Measurements from ENCODE around the gene BAHCC1. TPM values are rescaled to one million over a fixed set of nuclear protein-coding genes. Genes with fewer than 3 reads are reported as not detected.

Gene BAHCC1
- total RNA-seq, 1 experiment from 2014 or later, result 29.8 TPM

GRCh38 chr17:81346908-81347349, 48.3 kb upstream of the BAHCC1 start:
- peaks cover 78% of the 10 kb centered on the region for H3K27me3 Mint-ChIP-seq (ENCODE audit: low read depth)
- H3K27ac Mint-ChIP-seq, result no peak overlapping the region
- H3K36me3 Mint-ChIP-seq, result no peaks in the 10 kb centered on the region
- peaks cover 21% of the 10 kb centered on the region for H3K4me1 Mint-ChIP-seq
- TF ChIP-seq CTCF (IDR thresholded peaks at IDR 0.05) (no peak), NFE2L1 (CRISPR knock-in tag; IDR thresholded peaks at IDR 0.05) (no peak), PREB (CRISPR knock-in tag; IDR thresholded peaks at IDR 0.05; ENCODE audit: borderline replicate concordance) (no peak), ERG (CRISPR knock-in tag; IDR thresholded peaks at IDR 0.05) (no peak), ZNF423 (CRISPR knock-in tag; IDR thresholded peaks at IDR 0.05) (no peak), ESRRA (CRISPR knock-in tag; IDR thresholded peaks at IDR 0.05; ENCODE audit: borderline replicate concordance) (no peak), TEAD4 (CRISPR knock-in tag; IDR thresholded peaks at IDR 0.05) (no peak), FOXK1 (CRISPR knock-in tag; IDR thresholded peaks at IDR 0.05) (no peak), MLX (CRISPR knock-in tag; IDR thresholded peaks at IDR 0.05) (no peak), NFYB (CRISPR knock-in tag; conservative IDR thresholded peaks at IDR 0.05; ENCODE audit: low read depth) (no peak), SMAD4 (CRISPR knock-in tag; IDR thresholded peaks at IDR 0.05) (no peak), SOX15 (CRISPR knock-in tag; IDR thresholded peaks at IDR 0.05) (no peak), ZNF263 (CRISPR knock-in tag; IDR thresholded peaks at IDR 0.05; ENCODE audit: low read depth) (no peak)
- CTCF ChIA-PET, result interaction anchor here (1.0 to 2.5 kb wide), 3 partner anchors 55 to 176 kb away, joined by 4 to 9 read pairs (median 4); no protein-coding TSS in a partner anchor
- DNase-seq (ENCODE audit: low spot score), result no peak
- ATAC-seq, result no peak
- POLR2A ChIA-PET, result interaction anchor here (1.3 kb wide), 1 partner anchor 18 kb away, joined by 4 read pairs; no protein-coding TSS in a partner anchor
- peak overlapping the region; percentile 70 for H3K4me3 Mint-ChIP-seq
- no peaks in the 10 kb centered on the region; the same call in 1 of the 2 replicates for H3K9me3 Mint-ChIP-seq

GRCh38 chr17:81347437-81347836, 47.8 kb upstream of the BAHCC1 start:
- TF ChIP-seq ETV6 (CRISPR knock-in tag; IDR thresholded peaks at IDR 0.05), result no peak
- TF ChIP-seq RELA (CRISPR knock-in tag; IDR thresholded peaks at IDR 0.05; ENCODE audit: borderline replicate concordance), result no peak
- Mint-ChIP-seq H3K27me3 (ENCODE audit: low read depth) (peaks cover 73% of the 10 kb centered on the region), H3K4me1 (peaks cover 17% of the 10 kb centered on the region), H3K4me3 (peak overlapping the region; percentile 70), H3K9me3 (no peaks in the 10 kb centered on the region; the same call in 1 of the 2 replicates), H3K36me3 (no peaks in the 10 kb centered on the region), H3K27ac (no peak overlapping the region)
- ATAC-seq, result no peak
- DNase-seq (ENCODE audit: low spot score), result no peak
- ChIA-PET POLR2A (no interaction called here), CTCF (interaction anchor here (1.0 to 2.5 kb wide), 2 partner anchors 56 to 176 kb away, joined by 4 to 9 read pairs; no protein-coding TSS in a partner anchor)

- Mint-ChIP-seq H3K27ac (no peak overlapping the region), H3K4me1 (peaks cover 12% of the 10 kb centered on the region), H3K4me3 (no peak overlapping the region), H3K36me3 (no peaks in the 10 kb centered on the region), H3K9me3 (no peaks in the 10 kb centered on the region; the same call in 1 of the 2 replicates), H3K27me3 (ENCODE audit: low read depth) (peaks cover 64% of the 10 kb centered on the region)
- DNase-seq (ENCODE audit: low spot score) (no peak), ATAC-seq (no peak)
- CTCF ChIA-PET, result no interaction called here
- POLR2A ChIA-PET, result no interaction called here
- TF ChIP-seq ZNF532 (CRISPR knock-in tag; IDR thresholded peaks at IDR 0.05; ENCODE audit: borderline replicate concordance) (no peak), ZNF219 (CRISPR knock-in tag; IDR thresholded peaks at IDR 0.05; ENCODE audit: borderline replicate concordance) (no peak), PREB (CRISPR knock-in tag; IDR thresholded peaks at IDR 0.05; ENCODE audit: borderline replicate concordance) (no peak), ZNF671 (CRISPR knock-in tag; IDR thresholded peaks at IDR 0.05) (no peak), CDX4 (CRISPR knock-in tag; IDR thresholded peaks at IDR 0.05; ENCODE audit: borderline replicate concordance) (no peak)
Measured at GRCh38 chr17:81348097-81349055, 46.9 kb upstream of the BAHCC1 start.
